GM19043 (cell line): Measurements from ENCODE around the gene USE1.

ENCODE experiments used
- ATAC-seq: cut with Tn5 transposase; IDR thresholded peaks from one replicate; pipeline ENCODE4 v1.9.1; 2021; ENCODE audit warnings: low read depth; ENCODE audit not compliant: unreplicated experiment

The USE1 gene

DNA sequence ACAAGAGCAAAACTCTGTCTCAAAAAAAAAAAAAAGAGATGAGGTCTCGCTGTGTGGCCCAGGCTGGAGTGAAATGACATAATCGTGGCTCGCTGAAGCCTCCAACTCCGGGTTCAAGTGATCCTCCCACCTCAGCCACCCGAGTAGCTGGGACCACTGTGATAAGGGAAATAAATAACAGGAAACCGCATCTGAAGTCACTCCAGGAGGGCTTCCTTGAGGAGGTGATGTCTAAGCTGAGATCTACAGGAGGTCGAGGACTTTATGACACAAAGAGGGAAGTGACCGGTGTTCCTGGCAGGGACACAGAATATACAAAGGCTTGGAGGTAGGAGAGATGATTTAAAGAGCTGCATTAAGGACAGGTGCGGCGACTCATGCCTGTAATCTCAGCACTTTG is 39.5 kb downstream of the USE1 start:
- ATAC-seq: no peak

DNA sequence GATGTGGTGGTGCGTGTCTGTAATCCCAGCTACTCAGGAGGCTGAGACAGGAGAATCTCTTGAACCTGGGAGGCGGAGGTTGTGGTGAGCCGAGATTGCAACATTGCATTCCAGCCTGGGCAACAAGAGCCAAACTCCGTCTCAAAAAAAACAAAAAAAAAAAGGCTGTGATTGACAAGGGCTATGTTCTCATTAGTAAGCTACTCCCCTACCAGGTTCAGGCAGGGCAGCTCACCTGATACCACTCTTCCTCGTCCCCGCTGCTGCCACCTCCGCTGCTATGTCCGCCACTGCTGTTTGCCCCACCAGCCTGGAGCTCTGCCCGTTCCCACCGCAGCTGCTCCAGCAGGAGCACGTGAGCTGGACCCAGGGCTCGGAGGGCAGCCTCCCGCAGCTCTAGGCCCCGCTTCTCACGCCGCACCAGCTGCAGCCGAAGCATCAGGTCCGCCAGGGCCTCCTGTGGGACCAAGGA is 40.0 kb downstream of the USE1 start:
- ATAC-seq: no peak

DNA sequence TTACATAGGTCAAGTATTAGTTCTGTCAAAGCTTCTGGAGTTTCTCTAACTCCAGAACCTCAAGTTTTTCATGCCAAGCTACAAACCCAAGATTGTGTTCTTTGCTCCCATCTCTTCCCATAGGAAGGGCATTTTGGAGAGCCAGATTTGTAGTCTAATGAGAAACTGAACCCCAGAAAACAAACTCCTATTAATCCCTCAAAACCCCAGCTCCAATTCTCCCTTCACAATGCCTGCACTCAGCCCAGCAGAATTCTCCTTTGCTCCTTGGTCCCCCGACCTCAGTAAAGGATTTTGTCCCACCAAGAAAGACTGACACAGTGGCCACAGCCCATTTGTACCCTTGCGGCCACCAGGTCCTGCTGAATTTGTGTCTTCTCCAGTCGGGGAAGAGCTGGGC is 41.0 kb downstream of the USE1 start:
- no peak for ATAC-seq

DNA sequence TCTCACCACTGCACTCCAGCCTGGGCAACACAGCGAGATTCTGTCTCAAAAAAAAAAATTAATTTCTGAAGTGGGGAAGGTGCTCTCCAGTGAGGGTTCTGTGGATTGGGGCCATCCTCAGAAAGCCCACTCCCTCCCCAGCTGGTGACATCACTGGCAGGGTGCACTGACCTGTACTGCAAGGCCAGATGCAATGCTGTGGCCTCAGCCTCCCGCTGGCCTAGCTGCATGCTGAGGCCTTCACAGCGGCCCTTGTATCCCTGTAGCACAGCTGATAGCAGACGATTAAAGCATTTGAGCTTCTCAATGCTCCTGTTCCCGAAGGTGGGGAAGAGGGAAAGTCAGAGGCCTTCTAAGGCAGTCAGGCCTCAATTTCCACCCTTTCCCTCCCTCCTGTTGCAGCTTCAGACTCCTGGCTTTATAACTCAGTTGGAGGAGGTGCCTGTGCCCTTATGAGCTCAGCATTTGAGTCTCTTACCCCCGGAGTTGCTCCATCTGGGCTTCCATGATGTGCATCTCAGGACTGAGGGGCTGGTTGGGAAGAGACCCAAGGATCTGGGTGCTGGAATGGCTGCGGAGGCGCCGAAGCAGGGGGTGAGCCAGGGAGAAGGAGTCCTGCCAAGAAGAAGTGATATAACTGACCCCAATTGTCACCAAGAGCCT is 44.1 kb downstream of the USE1 start:
- ATAC-seq: no peak

DNA sequence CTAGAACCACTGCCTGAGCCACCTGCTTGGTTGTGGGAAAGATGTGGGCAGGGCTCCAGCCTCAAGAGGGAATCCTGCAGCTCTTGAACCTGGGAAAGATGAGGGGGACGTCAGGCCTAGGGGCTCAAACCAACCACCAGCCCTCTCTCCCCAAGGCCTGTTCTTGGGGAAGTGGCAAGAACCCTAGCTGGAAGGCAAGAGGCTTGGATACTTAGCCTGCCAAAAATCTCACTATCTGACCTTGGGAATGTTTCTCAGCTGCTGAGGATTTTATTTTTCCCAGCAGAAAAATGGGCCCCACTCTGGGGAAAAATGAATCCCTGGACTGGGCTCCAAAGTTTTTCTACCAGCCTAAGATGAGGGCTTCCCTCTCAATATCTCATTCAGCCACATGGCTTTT is 44.8 kb downstream of the USE1 start:
- no peak for ATAC-seq

DNA sequence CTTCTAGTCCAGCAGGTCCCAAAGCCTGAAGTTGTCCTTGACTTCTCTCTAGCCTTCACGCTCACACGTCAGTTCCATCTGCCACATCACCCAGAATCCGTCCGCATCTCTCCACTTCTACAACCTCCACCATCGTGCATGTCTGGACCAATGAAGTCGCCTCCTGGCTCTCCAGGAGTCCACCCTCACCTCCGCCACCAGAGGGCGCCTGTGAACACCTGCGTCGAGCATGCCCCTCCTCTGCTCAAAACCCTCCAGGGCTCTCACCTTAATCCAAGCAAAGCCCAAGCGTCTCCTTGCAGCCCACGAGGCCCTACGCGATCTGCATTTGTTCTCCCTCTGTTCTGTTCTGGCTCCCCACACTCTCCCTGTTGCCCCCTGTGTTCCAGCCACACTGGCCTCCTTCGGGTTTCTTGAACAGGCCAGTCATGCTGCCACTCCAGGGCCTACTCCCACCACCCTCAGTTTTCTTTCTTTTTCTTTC is 45.7 kb downstream of the USE1 start:
- ATAC-seq: no peak

DNA sequence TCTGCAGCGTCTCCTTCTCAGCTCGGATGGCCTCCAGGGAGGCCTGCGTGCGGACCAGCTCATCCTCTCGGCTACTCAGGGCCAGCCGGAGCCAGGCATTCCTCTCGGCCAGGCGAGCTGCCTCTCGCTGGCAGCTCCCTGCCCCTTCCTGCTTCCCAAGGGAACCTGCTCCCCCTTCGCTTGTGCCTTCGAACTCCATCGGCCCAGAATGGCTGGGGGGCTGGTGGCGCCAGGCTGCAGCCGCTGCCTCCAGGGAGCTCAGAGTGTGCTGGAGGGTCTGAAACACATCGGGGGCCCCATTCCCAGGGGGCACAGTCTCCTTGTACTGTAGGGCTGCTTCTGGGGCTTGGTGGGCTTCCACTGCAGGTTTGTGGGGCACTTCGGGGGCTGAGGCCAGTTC is 47.4 kb downstream of the USE1 start:
- no peak for ATAC-seq

DNA sequence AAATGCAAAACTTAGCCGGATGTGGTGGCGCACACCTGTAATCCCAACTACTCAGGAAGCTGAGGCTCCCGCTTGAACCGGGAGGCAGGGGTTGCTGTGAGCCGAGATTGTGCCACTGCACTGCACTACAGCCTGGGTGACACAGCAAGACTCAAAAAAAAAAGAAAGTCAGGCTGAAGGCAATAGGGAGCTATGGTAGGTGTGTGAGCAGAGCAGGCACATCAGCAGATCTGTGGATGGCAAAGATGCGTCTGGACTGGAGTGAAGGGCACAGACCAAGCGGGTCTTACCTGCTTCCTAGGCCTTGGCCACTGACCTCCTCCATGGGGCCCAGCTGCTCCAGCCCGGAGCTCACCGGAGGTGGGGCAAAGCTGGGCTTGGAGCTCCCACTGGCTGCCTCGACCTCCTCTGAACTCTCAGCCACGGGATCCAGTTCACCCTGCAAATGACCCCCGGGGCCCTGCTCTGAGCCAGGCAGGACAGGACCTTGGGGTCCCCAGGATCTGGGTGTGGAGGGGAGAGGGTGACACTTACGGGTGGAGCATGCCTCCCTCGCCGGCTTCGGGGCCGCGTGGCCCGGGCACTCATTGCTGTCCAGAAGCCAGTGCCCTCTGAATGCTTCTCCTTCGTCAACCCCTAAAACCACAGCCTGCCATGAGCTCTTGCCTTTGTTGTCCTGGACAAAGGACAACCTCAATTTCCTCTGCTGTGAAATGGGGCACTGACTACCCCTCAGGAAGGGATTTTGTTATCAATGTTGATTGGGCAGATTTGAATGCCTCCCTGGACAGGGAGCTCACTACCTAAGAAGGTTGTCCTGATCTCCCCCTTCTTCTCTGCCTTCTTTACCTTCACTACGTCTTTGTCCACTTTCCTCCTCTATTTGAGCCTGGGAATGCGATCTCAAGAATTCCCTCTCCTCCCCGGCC is 48.8 kb downstream of the USE1 start:
- ATAC-seq: no peak

DNA sequence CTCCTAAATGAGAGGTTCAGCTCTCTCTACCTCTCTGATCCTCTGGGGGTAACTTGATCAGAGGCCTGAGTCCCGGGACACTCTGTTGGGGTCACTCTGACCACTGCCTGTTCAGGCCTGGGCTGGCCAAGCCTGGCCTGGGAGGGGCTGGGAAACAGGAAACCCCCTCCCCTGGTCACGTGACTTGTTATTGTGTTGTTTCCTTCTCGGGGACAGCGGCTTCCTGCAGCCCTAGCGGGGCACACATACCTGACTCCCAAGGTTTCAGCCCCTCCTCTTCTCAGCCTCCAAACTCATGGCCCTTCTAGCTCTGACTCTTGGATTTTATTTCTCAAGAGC is 49.5 kb downstream of the USE1 start, which contains the start of gene USHBP1:
USHBP1 (minus strand) TSS at position 105 of the 339 bp plus-strand sequence. CDS start 446 bp downstream, outside the sequence.
- no peak for ATAC-seq

DNA sequence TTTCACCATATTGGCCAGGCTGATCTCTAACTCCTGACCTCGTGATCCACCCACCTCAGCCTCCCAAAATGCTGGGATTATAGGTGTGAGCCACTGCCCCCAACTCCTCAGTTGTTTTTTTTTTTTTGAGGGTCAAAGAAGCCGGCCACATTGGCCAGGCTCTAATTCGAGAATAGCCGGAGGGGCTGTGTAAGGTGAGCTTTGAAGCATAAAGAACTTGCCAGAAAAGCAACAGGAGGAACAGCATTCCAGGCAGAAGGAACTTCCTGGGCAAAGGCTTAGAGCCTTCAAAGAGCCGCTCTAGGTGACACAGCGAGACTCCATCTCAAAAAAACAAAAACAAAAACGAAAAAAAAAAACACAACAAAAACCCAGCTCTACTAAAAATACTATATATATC is 50.9 kb downstream of the USE1 start:
- no peak for ATAC-seq

DNA sequence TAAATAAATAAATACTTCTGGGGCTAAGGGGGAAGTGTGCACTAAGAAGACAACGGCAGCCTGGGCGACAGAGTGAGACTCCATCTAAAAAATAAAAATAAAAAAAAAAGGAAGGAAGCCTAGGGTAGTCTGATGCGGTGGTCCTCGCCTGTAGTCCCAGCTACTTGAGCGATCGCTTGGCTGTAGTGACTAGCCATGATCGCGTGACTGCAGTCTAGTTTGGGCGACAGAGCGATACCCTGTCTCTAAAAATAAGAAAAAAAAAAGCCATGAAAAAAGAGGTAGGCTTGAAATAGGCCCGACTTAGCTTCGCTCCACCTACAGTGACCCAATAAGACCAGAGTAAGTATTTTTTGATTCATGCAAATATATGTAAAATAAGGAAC is 51.4 kb downstream of the USE1 start:
- peak; percentile 12 for ATAC-seq

DNA sequence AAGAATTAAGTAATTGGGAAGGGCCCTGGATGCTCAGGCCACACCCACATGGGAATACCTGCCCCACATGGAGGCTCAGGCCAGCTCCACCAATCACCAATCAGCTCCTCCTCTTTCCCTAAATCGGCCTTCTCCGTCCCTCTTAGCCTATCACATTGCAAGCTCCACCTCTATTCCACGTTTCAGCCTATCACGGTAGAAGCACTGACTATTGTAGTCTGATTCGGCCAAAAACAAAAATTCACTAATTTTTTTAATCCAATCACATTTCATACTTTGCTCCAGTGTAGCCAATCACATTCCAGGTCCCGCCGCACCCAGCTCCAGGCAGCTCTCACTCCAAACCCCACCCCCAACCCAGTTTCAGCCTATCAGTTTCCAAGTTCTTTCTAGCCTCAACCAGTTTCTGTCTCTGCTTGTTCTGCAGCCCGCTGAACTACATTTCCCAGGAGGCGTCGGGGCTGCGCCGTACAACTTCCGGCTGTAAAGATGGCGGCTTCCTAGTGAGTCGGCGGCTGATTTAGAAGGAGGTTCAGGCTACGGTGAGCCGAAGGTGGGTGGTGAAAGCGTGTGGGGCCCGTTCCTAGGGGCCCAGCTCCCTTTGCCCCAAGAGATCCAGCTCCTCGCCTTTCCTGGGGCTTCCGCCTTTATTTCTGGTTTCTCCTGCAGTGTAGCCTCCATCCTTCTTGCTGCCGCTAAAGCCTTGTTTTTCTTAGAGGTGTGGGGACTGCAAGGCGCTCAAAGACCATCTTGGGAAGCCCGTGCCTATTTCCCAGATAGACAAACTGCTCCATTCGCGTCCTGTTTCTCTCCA is 52.0 kb downstream of the USE1 start, which contains the start of gene BABAM1:
BABAM1 (plus strand) TSS at position 469 of the 814 bp plus-strand sequence. CDS start 1,364 bp downstream, outside the sequence.
- peak; percentile 86 for ATAC-seq

DNA sequence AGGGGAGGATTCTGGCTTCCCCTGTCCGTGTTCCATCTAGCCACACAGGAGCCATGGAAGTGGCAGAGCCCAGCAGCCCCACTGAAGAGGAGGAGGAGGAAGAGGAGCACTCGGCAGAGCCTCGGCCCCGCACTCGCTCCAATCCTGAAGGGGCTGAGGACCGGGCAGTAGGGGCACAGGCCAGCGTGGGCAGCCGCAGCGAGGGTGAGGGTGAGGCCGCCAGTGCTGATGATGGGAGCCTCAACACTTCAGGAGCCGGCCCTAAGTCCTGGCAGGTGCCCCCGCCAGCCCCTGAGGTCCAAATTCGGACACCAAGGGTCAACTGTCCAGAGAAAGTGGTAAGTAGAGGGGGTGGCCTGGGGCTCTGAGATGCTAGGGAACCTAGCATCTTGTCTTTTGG is 53.6 kb downstream of the USE1 start:
- ATAC-seq: no peak
